Nephron (organoid): ENCODE measurements around the gene KIAA1614.
"Not testable (repeated sequence)": the region's sequence is repeated elsewhere in the genome, so short reads cannot be mapped to it uniquely, and the experiment has no call there.

Experiments used
- H3K27ac Mint-ChIP-seq, 3 experiments: 2 replicates each; pipeline ENCODE4 v1.8.0; 2020; ENCODE audit warnings: mixed read lengths in 3 of 3, mild to moderate bottlenecking in 2 of 3, moderate library complexity in 1 of 3
- H3K27me3 Mint-ChIP-seq: 2 replicates; pipeline ENCODE4 v1.8.0; 2021; ENCODE audit warnings: low read depth, mild to moderate bottlenecking, moderate library complexity, mixed read lengths
- H3K36me3 Mint-ChIP-seq: 2 replicates; pipeline ENCODE4 v1.8.0; 2020; ENCODE audit warnings: low read depth, mixed read lengths
- H3K4me1 Mint-ChIP-seq: 2 replicates; pipeline ENCODE4 v1.8.0; 2020; ENCODE audit warnings: mixed read lengths
- H3K4me3 Mint-ChIP-seq, 3 experiments: 2 replicates each; pipeline ENCODE4 v1.8.0; 2020; ENCODE audit warnings: mild to moderate bottlenecking in 3 of 3, mixed read lengths in 3 of 3, moderate library complexity in 2 of 3
- H3K9me3 Mint-ChIP-seq: 2 replicates; pipeline ENCODE4 v1.8.0; 2020; ENCODE audit warnings: mixed read lengths
- CTCF ChIP-seq, 3 experiments: fragments of 200-600 bp; sonication (generic); IDR thresholded peaks; one replicate each; pipeline ENCODE4 v1.5.0; 2021; ENCODE audit warnings: antibody characterized with exemption in 3 of 3; ENCODE audit not compliant: unreplicated experiment in 3 of 3

Gene KIAA1614

GRCh38 chr1:180954801-180955165, 42.1 kb downstream of the KIAA1614 start:
- H3K27me3 Mint-ChIP-seq = no peaks in the 10 kb centered on the region
- no peak for TF ChIP-seq CTCF (IDR thresholded peaks at IDR 0.05; ENCODE audit: unreplicated experiment in 3 of 3)
- peaks cover 35% of the 10 kb centered on the region for H3K36me3 Mint-ChIP-seq
- H3K4me3 Mint-ChIP-seq = no peak overlapping the region
- no peaks in the 10 kb centered on the region for H3K9me3 Mint-ChIP-seq
- peaks cover 22% of the 10 kb centered on the region for H3K4me1 Mint-ChIP-seq
- no peak overlapping the region for H3K27ac Mint-ChIP-seq

GRCh38 chr1:180956028-180956640, 43.4 kb downstream of the KIAA1614 start:
- no peaks in the 10 kb centered on the region for H3K27me3 Mint-ChIP-seq
- H3K9me3 Mint-ChIP-seq = no peaks in the 10 kb centered on the region
- no peak overlapping the region for H3K4me3 Mint-ChIP-seq
- no peak for TF ChIP-seq CTCF (IDR thresholded peaks at IDR 0.05; ENCODE audit: unreplicated experiment in 3 of 3)
- peak overlapping the region in 2 of 3 experiments; percentile 31 to 48 for H3K27ac Mint-ChIP-seq
- H3K4me1 Mint-ChIP-seq = peaks cover 31% of the 10 kb centered on the region
- peaks cover 44% of the 10 kb centered on the region for H3K36me3 Mint-ChIP-seq

- H3K27me3 Mint-ChIP-seq, H3K27ac Mint-ChIP-seq, H3K9me3 Mint-ChIP-seq, H3K4me3 Mint-ChIP-seq: not testable (repeated sequence)
- peaks cover 60% of the 10 kb centered on the region for H3K36me3 Mint-ChIP-seq
- H3K4me1 Mint-ChIP-seq = peaks cover 52% of the 10 kb centered on the region
Measured at GRCh38 chr1:180959620-180960019, 46.9 kb downstream of the KIAA1614 start.

- H3K36me3 Mint-ChIP-seq = peaks cover 67% of the 10 kb centered on the region
- no peaks in the 10 kb centered on the region for H3K27me3 Mint-ChIP-seq
- H3K4me1 Mint-ChIP-seq = peaks cover 52% of the 10 kb centered on the region
- TF ChIP-seq CTCF (IDR thresholded peaks at IDR 0.05; ENCODE audit: unreplicated experiment in 3 of 3) = no peak
- no peak overlapping the region for H3K4me3 Mint-ChIP-seq
- no peaks in the 10 kb centered on the region for H3K9me3 Mint-ChIP-seq
- peak overlapping the region; percentile 42 to 91 (median 57) for H3K27ac Mint-ChIP-seq
Measured at GRCh38 chr1:180961622-180962021, 48.9 kb downstream of the KIAA1614 start.

- H3K27ac Mint-ChIP-seq = peak overlapping the region; percentile 42 to 91 (median 62)
- no peak overlapping the region for H3K4me3 Mint-ChIP-seq
- TF ChIP-seq CTCF (IDR thresholded peaks at IDR 0.05; ENCODE audit: unreplicated experiment in 3 of 3) = no peak
- H3K36me3 Mint-ChIP-seq = peaks cover 67% of the 10 kb centered on the region
- H3K9me3 Mint-ChIP-seq = no peaks in the 10 kb centered on the region
- H3K4me1 Mint-ChIP-seq = peaks cover 52% of the 10 kb centered on the region
- H3K27me3 Mint-ChIP-seq = no peaks in the 10 kb centered on the region
Measured at GRCh38 chr1:180962178-180962577, 49.5 kb downstream of the KIAA1614 start.

GRCh38 chr1:180964056-180964455, 51.4 kb downstream of the KIAA1614 start:
- no peaks in the 10 kb centered on the region for H3K9me3 Mint-ChIP-seq
- H3K27me3 Mint-ChIP-seq = no peaks in the 10 kb centered on the region
- no peak overlapping the region for H3K27ac Mint-ChIP-seq
- peaks cover 64% of the 10 kb centered on the region for H3K36me3 Mint-ChIP-seq
- peaks cover 46% of the 10 kb centered on the region for H3K4me1 Mint-ChIP-seq
- H3K4me3 Mint-ChIP-seq = no peak overlapping the region
- TF ChIP-seq CTCF (IDR thresholded peaks at IDR 0.05; ENCODE audit: unreplicated experiment in 3 of 3) = no peak
